Mammary epithelial cell (primary cell): ENCODE results near the gene AP1M1.

ENCODE experiments used
- EZH2 ChIP-seq: IDR thresholded peaks from 2 replicates; pipeline ENCODE4 v1.6.1; 2012; ENCODE audit warnings: low read length, inconsistent platforms, borderline replicate concordance
- TF ChIP-seq, protein P1 (sequence below), 2 donors: IDR thresholded peaks in 1 of 2; conservative IDR thresholded peaks in 1 of 2; 2 replicates each; pipeline ENCODE4 v1.5.1; 2011 to 2012; ENCODE audit warnings: inconsistent platforms in 2 of 2, low read length in 2 of 2, mild to moderate bottlenecking in 2 of 2, control low read depth in 1 of 2, low read depth in 1 of 2; ENCODE audit not compliant: insufficient read depth in 1 of 2; ENCODE audit errors: extremely low read depth in 1 of 2

DNA sequence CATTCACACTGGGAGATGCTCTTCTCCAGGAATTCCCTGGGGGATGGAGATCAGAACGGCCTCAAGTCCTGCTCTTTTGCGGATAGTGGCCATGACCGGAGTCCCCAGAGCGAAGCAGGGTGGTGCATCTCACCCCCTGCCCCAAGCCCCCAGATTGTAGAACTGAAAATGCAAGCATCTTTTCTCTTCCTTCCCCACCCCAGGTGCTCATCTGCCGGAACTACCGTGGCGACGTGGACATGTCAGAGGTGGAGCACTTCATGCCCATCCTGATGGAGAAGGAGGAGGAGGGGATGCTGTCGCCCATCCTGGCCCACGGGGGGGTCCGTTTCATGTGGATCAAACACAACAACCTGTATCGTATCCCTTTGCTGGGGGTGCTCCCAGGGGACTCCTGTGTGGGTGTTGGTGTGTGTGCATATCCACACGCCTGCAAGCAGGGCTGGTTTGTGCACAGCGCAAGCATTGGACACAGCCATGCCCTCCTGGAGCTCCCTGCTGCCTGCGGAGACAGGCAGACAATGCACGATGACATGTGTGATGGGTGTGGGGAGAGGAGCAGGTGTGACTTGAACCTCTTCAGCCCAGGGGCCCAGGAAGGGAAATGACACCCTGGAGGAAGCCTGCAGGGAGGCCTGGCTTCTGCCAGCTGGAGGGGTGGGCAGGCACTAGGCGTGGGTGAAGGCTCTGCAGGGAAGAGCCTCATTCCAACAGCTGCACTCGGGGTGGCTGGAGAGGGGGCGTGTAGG, 5.7 kb downstream of the AP1M1 start:
- TF ChIP-seq, protein P1, sequence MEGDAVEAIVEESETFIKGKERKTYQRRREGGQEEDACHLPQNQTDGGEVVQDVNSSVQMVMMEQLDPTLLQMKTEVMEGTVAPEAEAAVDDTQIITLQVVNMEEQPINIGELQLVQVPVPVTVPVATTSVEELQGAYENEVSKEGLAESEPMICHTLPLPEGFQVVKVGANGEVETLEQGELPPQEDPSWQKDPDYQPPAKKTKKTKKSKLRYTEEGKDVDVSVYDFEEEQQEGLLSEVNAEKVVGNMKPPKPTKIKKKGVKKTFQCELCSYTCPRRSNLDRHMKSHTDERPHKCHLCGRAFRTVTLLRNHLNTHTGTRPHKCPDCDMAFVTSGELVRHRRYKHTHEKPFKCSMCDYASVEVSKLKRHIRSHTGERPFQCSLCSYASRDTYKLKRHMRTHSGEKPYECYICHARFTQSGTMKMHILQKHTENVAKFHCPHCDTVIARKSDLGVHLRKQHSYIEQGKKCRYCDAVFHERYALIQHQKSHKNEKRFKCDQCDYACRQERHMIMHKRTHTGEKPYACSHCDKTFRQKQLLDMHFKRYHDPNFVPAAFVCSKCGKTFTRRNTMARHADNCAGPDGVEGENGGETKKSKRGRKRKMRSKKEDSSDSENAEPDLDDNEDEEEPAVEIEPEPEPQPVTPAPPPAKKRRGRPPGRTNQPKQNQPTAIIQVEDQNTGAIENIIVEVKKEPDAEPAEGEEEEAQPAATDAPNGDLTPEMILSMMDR (conservative IDR thresholded peaks at IDR 0.05 in 1 of 2, IDR thresholded peaks at IDR 0.05 in 1 of 2; ENCODE audit: extremely low read depth in 1 of 2, insufficient read depth in 1 of 2, low read depth in 1 of 2, low read length in 2 of 2): no peak
- TF ChIP-seq EZH2: no peak
